ENCODE measurements around the gene SLC6A9. TPM values are rescaled to one million over a fixed set of nuclear protein-coding genes. Genes with fewer than 3 reads are reported as not detected.

SLC6A9 gene
- 12.6 to 15.0 TPM (median 13.9 TPM) in 5 replicates for total RNA-seq (2022; extraction: Qiagen RNA extraction)

DNA sequence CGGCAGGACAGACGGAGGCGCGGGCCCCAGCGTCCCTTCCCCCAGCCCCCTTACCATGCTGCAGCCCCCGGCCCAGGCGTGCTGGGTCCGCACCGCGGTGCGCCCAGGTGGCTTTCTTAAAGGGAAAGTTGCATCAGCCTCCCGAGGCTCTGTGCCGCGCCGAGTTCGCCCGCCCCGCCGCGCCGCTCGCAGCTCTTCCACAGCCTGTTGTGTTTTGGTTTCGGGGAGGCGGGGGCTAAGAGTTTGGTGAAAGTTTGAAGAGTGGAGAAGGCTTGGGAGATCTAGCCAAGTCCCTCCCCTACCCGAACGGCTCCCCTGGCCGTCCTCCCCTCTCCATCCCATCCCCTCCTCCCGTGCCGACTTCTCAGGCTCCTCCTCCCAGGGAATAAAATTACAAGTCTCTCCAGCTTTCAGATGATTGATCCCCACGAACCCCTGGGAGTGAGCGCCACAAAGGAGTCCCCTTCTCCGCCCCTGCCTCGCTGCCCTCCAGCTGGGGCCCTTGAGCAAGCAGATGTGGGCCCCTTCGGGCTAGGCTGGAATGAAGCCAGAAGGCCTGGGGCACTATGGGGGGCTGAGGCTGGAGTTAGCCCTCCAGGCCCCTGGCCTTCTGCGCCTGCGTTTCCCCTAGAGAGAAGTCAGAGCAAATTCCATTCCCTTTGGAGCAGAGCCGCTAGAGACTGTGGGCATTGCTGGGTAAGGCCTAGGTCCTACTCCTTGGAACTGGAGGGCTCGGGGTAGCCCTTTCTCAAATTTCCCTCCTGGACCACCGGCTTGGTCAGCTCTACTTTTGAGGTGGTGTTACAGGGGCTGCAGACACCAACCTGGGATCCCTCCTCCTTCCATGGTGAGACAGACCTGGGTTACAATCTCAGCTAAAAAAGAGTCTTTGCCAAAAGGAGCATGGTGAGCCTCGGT is at the start of gene SLC6A9:
TSS of gene SLC6A9 (minus strand) at position 211 of the 918 bp plus-strand sequence. CDS start 7,185 bp downstream, outside the sequence.

DNA sequence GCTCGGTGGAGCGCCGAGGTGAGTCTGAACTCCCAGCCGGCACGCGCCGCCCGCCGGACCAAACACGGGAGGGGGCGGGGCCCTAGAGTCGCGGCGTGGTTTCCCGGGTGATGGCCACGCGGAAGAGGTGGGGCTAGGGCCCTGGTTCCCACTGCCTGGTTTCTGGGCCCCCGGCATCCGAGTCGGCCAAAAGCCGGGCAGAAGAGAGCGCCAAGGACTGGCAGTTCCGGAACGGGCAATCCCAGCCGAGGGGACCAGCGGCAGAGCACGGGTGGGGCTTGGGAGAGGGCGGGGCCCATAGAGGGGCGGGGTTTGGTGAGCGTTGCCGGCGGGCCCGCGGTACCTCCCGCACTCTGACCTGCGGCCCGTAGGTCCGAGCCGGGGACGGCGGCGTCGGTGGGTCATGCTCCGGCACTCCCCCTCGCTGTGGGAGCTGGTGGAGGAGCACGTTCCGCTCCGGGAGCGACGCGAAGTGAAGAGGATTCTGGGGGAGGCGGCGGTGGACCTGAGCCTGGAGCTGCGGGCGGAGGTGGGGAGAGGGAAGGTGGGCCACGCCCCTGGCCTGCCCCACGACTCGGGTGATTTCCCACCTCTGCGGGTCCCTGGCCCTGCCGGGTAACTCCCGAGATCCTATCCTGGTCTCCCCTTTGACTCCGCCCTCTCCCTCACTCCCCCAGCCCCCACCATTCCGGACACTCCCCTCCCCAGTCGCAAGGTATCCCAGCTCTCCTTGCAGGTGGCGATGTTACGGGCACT is 39.6 kb downstream of the SLC6A9 start, which contains the start of gene CCDC24:
TSS of gene CCDC24 (plus strand) at position 124 of the 756 bp plus-strand sequence. CDS start at position 404, 280 bp downstream.

DNA sequence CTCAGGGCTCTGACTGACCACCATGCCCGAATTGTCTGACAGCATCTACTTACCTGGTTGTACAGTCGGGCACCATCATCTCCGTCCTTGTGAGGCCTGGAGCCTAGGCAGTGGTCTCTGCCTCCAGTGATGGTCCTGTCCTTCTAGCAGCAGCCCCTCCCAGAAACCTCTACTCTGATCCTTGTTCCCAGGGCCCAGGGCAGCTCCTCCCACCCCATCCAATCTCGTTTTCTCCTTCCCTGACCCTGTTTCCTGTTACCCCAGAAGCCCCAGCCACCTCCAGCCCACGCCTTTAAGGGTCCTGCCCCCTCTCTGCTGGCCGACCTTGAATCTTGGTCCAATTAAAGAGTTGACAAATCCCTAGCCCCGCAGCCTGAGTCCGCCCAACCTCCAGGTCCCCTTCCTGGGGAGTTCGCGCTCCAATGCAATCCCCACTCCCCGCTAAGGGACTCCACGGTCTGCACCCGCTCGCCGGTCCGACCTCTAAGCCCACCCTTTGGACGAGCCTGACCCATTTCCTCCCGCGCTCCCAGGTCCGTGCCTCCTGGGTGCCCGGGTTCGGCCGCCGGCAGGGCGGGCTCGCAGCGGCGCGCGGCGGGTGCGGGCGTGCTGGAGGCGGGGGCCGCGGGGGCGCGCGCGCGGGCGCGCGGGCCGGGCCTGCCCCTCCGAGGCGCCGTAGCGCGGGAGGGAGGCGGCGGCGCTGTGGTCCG is 52.6 kb downstream of the SLC6A9 start, which contains the start of gene B4GALT2:
TSS of gene B4GALT2 (plus strand) at position 660 of the 710 bp plus-strand sequence. CDS start 1,951 bp downstream, outside the sequence.

DNA sequence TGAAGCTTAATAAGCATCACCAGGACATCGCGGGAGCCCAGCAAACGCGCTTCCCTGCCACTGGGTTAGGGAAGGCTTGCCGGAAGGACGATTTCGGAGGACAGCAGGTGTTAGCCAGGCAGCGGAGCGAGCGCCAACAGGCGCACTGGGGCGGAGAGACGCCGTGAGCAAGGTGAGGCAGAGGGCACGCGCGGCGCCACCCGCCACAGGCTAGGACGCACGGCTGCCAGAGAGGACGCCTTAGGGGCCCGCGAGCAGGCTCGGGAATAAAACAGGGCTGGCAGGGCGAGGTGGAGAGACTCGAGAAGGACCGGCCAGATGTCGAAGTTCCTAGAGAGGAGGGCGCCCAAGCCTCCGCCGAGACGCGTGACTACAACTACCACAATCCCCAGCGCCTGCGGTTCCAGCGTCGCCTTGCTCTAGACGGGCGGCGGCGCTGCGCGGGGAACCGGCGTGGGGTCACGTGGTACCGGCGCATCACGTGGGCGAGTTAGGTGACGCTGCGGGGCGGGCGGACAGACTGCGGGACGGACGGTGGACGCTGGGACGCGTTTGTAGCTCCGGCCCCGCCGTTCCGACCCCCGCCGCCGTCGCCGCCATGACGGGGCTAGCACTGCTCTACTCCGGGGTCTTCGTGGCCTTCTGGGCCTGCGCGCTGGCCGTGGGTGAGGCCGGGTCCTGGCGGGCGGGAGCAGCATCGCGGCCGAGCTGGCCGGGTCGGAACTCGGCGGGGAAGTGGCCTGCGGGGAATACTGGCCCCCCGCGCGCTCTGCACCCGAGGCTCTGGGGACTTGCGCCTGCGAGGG is 56.6 kb downstream of the SLC6A9 start, which contains the start of gene ATP6V0B:
TSS of gene ATP6V0B (plus strand) at position 518 of the 806 bp plus-strand sequence. CDS start at position 599, 81 bp downstream.

DNA sequence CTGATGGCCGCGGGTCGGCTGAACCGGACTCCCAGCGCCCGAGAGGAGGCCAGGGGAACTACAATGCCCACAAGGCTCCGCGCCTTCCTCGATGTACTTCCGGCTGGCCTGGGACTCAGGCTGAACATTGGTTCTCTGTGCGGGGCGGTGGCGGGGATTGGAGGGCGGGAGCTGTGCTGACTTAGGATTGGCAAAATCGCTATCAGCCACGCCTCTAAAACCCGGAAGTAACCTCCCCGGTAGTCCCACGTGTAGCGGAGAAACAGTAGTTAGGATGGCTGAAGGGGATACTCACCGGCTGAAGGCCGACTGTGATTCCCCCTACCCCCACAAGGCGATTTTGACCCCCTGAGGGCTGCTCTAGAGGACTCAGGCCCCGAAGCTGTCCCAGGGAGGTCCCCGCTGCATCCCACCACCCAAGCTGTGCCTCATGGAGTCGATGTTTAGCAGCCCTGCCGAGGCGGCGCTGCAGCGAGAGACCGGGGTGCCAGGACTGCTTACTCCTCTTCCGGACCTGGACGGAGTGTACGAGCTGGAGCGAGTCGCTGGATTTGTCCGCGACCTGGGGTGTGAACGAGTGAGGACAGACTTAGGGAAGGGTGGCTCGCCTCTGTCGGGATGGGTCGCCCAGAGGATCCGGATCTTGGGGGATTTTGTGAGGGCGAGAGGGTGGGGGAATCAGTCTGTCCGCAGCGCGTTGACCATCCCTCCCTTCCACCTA is 61.4 kb downstream of the SLC6A9 start, which contains the start of gene DPH2:
TSS of gene DPH2 (plus strand) at position 265 of the 721 bp plus-strand sequence. CDS start at position 431, 166 bp downstream.

Other genes starting within 250 kb of the SLC6A9 start
- 0.07 to 0.46 TPM (median 0.22 TPM) in 5 replicates for gene ARTN, start 97.7 kb downstream of the SLC6A9 start, total RNA-seq (2022; extraction: Qiagen RNA extraction)
- gene IPO13, start 84.5 kb downstream of the SLC6A9 start, total RNA-seq (2022; extraction: Qiagen RNA extraction): 15.0 to 16.0 TPM (median 15.7 TPM) in 5 replicates
- 34.8 to 42.5 TPM (median 35.4 TPM) in 5 replicates for gene DPH2, start 61.5 kb downstream of the SLC6A9 start, total RNA-seq (2022; extraction: Qiagen RNA extraction)
- 102 to 159 TPM (median 138 TPM) in 5 replicates for gene ATP6V0B, start 56.5 kb downstream of the SLC6A9 start, total RNA-seq (2022; extraction: Qiagen RNA extraction)
- 57.0 to 69.1 TPM (median 68.3 TPM) in 5 replicates for gene B4GALT2, start 52.3 kb downstream of the SLC6A9 start, total RNA-seq (2022; extraction: Qiagen RNA extraction)
- 6.4 to 8.1 TPM (median 7.5 TPM) in 5 replicates for gene CCDC24, start 39.9 kb downstream of the SLC6A9 start, total RNA-seq (2022; extraction: Qiagen RNA extraction)
- gene KLF17, start 87.4 kb upstream of the SLC6A9 start, total RNA-seq (2022; extraction: Qiagen RNA extraction): 0.32 to 0.76 TPM (median 0.47 TPM) in 5 replicates
- gene KLF18, start 110.2 kb upstream of the SLC6A9 start, total RNA-seq (2022; extraction: Qiagen RNA extraction): 0.03 to 0.05 TPM in 2 of 5 replicates, not detected in the others
- 18.7 to 22.4 TPM (median 19.0 TPM) in 5 replicates for gene DMAP1, start 182.0 kb upstream of the SLC6A9 start, total RNA-seq (2022; extraction: Qiagen RNA extraction)

Measured in A549 treated with Hydrocortisone at 1 μM for 4 hours (cell line).